OCI-M1 (cell line): ENCODE results near the gene CCR6.
"Not testable (repeated sequence)": the region's sequence is repeated elsewhere in the genome, so short reads cannot be mapped to it uniquely, and the experiment has no call there.

Source experiments
- DNase-seq: peaks from one replicate; lab custom pipeline; 2025; lab: John Stamatoyannopoulos, UW

Gene CCR6

DNA sequence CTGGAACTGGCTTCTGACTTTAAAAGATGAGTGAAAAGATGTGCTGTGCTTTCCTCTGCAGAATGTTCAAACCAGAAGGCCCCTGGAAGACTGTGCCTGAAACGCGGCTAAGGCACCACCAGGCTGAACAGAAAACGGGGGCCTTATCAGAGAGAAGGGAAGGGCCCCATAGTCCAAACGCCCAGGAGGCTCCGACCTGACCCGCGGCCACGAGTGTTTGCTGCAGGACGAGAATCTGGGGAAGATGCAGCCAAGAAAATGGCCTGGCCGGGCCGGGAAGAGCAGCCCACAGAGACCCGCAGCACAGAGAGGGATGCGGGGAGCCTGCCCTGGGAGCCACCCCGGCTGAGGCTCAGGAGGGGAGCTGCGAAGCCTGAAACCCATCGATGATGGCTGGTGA, 45.4 kb downstream of the CCR6 start:
- DNase-seq, result not testable (repeated sequence)

GRCh38 chr6:167169867-167170266, 47.0 kb downstream of the CCR6 start:
- not testable (repeated sequence) for DNase-seq

DNA sequence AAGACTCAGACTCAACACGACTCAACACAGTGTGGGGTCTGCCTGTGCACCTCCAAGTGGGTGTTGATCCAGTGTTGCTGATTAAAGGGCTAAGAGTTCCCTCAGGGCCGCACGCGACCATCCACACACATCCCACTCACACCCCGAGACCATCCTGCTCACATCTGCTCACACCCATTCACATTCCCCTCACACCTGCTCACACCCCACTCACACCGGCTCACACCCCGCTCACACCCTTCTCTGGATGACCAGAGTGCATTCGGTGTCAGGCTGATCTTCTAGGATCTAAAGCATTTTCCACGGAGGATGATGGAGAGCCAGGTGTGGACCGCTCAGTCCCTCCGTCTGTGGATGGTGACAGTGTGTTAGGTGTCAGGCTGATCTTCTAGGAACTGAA, 48.4 kb downstream of the CCR6 start:
- not testable (repeated sequence) for DNase-seq

GRCh38 chr6:167172011-167172410, 49.1 kb downstream of the CCR6 start:
- DNase-seq, result not testable (repeated sequence)

DNA sequence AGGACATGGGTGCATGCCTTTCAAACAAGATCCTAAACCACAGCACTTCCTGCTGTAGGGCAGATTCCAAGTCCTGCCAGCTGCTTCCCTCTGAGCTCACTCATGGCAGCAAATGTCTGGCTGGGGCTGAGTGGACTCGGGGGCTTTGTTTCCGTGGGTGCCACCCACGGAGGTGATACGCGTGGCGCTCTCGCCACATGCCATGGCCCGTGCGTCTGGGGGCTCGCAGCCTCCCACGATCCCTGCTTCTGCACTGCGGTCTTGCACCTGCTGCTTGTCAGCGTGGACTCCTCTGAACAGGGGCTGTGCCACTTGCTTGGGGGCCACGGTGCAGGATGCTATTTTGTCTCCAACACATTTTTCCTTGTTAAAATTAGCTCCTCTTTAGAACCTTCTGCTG, 54.4 kb downstream of the CCR6 start:
- not testable (repeated sequence) for DNase-seq

DNA sequence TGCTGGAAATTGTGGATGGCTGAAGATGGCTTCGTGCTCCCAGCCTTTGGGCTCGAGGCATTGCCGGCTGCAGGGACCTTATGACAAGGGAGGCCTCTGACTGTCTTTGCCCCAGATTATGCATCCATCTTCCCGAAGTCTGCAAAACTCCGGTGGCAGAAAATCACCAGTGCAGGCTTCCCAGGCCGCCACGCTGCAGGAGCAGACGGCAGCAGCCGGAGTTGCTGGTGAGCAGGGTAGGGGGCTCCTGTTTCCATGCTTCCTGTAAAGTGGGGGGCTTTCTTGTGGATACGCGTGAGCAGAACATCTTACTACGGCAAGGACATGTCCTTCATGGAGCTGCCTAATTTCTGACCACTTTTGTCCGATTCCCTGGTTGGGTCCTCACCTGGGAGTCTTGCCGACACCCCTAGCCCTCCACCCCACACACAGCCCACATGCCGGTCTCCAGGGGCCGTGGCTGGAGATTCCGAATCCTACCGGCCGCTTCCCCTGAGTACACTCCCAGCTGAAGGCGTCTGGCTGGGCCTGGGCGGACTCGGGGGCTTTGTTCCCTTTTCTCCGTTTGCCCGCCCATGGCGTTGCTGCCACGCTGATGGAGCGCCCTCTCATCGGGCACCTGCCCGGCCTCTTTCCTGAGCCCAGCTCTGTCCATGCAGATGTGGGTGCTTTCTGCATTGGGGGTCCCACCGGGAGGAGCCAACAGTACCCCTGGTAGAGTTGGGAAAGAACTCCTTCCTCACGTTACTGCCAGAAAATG, 56.2 kb downstream of the CCR6 start:
- DNase-seq, result not testable (repeated sequence)

- not testable (repeated sequence) for DNase-seq
Observed at GRCh38 chr6:167180086-167180485, 57.2 kb downstream of the CCR6 start.

DNA sequence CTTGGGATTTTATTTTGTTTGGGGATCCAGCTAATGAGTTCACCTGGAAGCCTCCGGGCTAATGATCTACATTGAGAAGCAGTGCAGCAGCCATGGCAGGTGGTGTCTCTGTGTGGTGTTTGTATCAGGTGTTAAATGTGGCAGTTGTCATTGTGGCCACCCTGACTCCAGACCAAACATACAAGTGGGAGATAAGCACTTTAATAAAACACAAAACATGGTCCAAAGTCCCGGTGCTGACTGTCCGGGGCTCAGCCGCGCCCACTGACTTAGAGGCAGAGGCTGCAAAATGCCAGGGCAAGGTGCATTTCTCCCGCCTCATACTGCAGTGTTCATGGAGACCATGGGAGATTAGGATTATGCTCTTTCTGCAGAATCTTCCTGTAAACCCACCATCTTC, 58.5 kb downstream of the CCR6 start:
- not testable (repeated sequence) for DNase-seq

DNA sequence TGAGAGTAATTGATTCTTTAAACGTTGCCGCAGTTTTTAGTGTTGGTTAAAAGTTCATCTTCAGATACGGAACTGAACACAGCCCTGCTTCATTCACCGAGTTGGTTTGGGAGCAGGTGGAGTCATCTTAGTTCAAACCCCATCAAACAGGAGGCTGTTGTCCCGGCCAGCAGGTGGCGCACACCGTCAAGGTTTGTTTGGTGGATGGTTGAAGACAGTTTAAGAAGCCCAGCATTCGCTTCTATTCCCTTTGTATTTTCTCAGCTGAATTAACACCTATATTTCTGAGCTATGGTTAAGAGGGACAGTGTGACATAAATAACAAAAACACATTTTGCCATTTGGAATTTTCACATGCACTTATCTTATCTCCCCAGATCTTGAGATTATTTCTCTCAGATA, 60.0 kb downstream of the CCR6 start:
- DNase-seq, result not testable (repeated sequence)

- not testable (repeated sequence) for DNase-seq
Observed at GRCh38 chr6:167185101-167185500, 62.2 kb downstream of the CCR6 start.

DNA sequence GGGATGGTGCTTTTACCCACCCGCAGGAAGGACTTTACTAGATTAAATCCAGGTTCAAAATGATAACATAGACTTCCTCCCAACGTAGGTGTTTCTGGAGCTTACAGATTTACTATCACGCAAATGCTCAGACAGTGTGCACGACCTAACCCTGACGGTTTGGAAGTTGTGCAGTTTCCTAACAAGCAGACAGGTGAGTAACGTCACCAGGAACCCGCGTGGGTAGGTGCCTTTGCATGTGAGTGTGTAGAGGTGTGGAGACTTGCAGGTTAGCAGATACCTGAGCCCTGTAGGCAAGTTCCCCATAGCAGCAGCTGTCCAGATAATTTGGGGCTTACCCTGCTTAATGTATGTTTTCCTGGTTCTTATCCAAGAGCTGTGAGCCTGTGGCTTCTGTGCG, 64.4 kb downstream of the CCR6 start:
- DNase-seq, result not testable (repeated sequence)
